Fibroblast of villous mesenchyme (primary cell): ENCODE results near the gene ASB10. TPM values are rescaled to one million over a fixed set of nuclear protein-coding genes. Genes with fewer than 3 reads are reported as not detected.
A peak's percentile ranks its signal among the peaks of the same experiment; 100 is the strongest.

Source experiments
- DNase-seq: peaks from one replicate; pipeline ENCODE4 v3.0.0-alpha.2; 2010; ENCODE audit warnings: low read depth
- H3K4me3 ChIP-seq: 2 replicates; pipeline ENCODE4 v1.5.1; 2011; ENCODE audit warnings: low read depth, mild to moderate bottlenecking, low read length
- total RNA-seq: library from RNA; depleted of rRNA; stranded (reverse); fragments of >200 nt; gene quantifications from 2 replicates; pipeline ENCODE4 v1.2.3, GENCODE V29; 2012
- TF ChIP-seq, protein P1 (sequence below): IDR thresholded peaks from 2 replicates; pipeline ENCODE4 v1.5.1; 2012; ENCODE audit warnings: low read depth, mild to moderate bottlenecking, low read length; ENCODE audit not compliant: insufficient read depth

ASB10 gene
- total RNA-seq, 1 donor = not detected

- TF ChIP-seq, protein P1, sequence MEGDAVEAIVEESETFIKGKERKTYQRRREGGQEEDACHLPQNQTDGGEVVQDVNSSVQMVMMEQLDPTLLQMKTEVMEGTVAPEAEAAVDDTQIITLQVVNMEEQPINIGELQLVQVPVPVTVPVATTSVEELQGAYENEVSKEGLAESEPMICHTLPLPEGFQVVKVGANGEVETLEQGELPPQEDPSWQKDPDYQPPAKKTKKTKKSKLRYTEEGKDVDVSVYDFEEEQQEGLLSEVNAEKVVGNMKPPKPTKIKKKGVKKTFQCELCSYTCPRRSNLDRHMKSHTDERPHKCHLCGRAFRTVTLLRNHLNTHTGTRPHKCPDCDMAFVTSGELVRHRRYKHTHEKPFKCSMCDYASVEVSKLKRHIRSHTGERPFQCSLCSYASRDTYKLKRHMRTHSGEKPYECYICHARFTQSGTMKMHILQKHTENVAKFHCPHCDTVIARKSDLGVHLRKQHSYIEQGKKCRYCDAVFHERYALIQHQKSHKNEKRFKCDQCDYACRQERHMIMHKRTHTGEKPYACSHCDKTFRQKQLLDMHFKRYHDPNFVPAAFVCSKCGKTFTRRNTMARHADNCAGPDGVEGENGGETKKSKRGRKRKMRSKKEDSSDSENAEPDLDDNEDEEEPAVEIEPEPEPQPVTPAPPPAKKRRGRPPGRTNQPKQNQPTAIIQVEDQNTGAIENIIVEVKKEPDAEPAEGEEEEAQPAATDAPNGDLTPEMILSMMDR = no peak
- H3K4me3 ChIP-seq = no peak within 1 kb of the TSS
- no peak for DNase-seq
Measured at GRCh38 chr7:151210087-151210854, 23.2 kb upstream of the ASB10 start, which contains the start of gene H2BK1. H2BK1 (minus strand) TSS chr7:151210488; CDS start chr7:151210318, 170 bp downstream.

DNA sequence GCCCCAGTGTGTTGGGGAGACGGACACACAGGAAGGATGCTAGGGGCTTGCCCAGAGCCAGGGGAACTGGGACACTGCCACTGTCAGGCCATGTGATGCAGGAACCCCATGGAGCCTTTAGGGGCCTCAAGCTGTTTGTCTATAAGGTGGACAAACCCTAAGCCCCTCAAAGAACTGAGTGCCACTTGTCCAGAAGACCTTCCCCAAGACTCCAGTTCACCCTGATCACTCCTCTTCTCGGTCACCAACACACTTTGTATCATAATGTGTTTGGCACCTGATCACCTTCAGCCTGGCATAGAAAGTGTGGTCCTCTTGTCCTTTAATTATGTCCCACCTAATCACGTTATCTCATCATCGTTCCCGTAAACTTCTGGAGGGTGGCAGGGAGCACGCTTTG is 22.5 kb upstream of the ASB10 start:
- no peak overlapping the region for H3K4me3 ChIP-seq
- TF ChIP-seq, protein P1 = no peak
- DNase-seq = no peak

- TF ChIP-seq, protein P1 = no peak
- H3K4me3 ChIP-seq = no peak overlapping the region
- no peak for DNase-seq
Measured at GRCh38 chr7:151208253-151208862, 21.3 kb upstream of the ASB10 start.

DNA sequence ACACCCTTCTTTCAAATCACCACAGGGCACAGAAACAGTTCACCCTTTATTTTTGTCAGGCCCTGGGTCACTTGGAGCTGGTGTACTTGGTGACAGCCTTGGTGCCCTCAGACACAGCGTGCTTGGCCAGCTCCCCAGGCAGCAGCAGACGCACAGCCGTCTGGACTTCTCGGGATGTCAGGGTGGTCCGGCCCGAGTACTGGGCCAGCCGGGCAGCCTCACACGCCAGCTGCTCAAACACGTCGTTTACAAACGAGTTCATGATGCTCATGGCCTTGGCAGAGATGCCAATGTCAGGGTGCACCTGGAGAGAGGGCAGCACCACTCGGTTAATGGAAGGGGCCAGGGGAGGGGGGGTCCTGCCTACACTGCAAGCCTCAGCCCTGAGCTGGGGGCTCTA is 20.8 kb upstream of the ASB10 start:
- DNase-seq = no peak
- TF ChIP-seq, protein P1 = no peak

GRCh38 chr7:151207315-151207714 is 20.3 kb upstream of the ASB10 start:
- DNase-seq = no peak
- no peak overlapping the region for H3K4me3 ChIP-seq
- TF ChIP-seq, protein P1 = no peak

More for the DNA sequence above, 20.8 kb upstream of the ASB10 start:
- no peak overlapping the region for H3K4me3 ChIP-seq

GRCh38 chr7:151206914-151207313 is 19.9 kb upstream of the ASB10 start:
- H3K4me3 ChIP-seq = no peak overlapping the region
- TF ChIP-seq, protein P1 = no peak
- DNase-seq = peak; percentile 51
